RWPE2 (cell line): ENCODE measurements around the gene GRAMD4.
"Not testable (repeated sequence)": the region's sequence is repeated elsewhere in the genome, so short reads cannot be mapped to it uniquely, and the experiment has no call there.

Source experiments
- ATAC-seq: fragments of 200-7000 bp; cut with Tn5 transposase; 3 replicates; pipeline ENCODE4 v1.9.1; 2021; ENCODE audit warnings: low read depth
- DNase-seq: peaks from one replicate; pipeline ENCODE4 v3.0.0-alpha.2; 2020; ENCODE audit warnings: low spot score
- H3K27ac ChIP-seq: fragments of 450-650 bp; 2 replicates; pipeline ENCODE4 v1.5.1; 2017; ENCODE audit warnings: mild to moderate bottlenecking; ENCODE audit not compliant: poor library complexity, severe bottlenecking
- H3K27me3 ChIP-seq: fragments of 250-450 bp; sonication (Bioruptor Pico); 2 replicates; pipeline ENCODE4 v1.5.1; 2021; ENCODE audit warnings: mild to moderate bottlenecking, moderate library complexity; ENCODE audit not compliant: insufficient read depth, poor library complexity, severe bottlenecking
- H3K36me3 ChIP-seq: fragments of 250-450 bp; sonication (Bioruptor Pico); 2 replicates; pipeline ENCODE4 v1.5.1; 2020; ENCODE audit warnings: low read depth, mild to moderate bottlenecking, moderate library complexity
- H3K4me1 ChIP-seq: fragments of 250-450 bp; sonication (Bioruptor Pico); 2 replicates; pipeline ENCODE4 v1.5.1; 2021; ENCODE audit warnings: mild to moderate bottlenecking, moderate library complexity; ENCODE audit not compliant: insufficient read depth, poor library complexity, severe bottlenecking
- H3K4me3 ChIP-seq: fragments of 250-450 bp; sonication (Bioruptor Pico); 2 replicates; pipeline ENCODE4 v1.5.1; 2021; ENCODE audit warnings: mild to moderate bottlenecking, moderate library complexity; ENCODE audit not compliant: severe bottlenecking
- H3K9me3 ChIP-seq: fragments of 250-450 bp; sonication (Bioruptor Pico); 2 replicates; pipeline ENCODE4 v1.5.1; 2021; ENCODE audit warnings: mild to moderate bottlenecking, moderate library complexity; ENCODE audit not compliant: severe bottlenecking
- TF ChIP-seq, protein P1 (sequence below): fragments of 450-650 bp; IDR thresholded peaks from one replicate; pipeline ENCODE4 v1.5.1; 2017; ENCODE audit warnings: mild to moderate bottlenecking, moderate library complexity; ENCODE audit not compliant: poor library complexity, severe bottlenecking

GRAMD4 gene

DNA sequence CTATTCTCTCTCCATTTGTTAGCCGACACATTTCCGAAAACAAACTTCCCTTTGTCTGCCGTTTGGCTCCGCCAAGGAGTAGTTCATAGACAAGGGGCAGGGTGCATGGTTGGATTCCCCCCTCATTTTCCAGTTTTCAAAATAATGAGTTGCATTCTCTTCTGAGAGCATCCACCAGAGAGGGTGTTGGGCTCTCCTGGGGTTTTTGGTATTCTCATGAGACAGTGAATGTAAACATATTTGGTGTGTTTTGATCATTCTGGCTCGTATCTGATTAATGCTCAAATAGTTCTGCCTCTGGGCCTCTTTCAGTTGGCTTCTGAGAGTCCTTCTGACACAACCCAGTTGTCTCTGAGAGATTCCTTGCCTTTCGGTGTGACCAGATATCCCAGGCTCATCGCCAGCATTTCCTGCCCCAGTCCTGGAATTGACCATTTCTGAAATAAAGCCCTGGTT, 21.7 kb downstream of the GRAMD4 start:
- H3K36me3 ChIP-seq, result no peaks in the 10 kb centered on the region
- TF ChIP-seq, protein P1, sequence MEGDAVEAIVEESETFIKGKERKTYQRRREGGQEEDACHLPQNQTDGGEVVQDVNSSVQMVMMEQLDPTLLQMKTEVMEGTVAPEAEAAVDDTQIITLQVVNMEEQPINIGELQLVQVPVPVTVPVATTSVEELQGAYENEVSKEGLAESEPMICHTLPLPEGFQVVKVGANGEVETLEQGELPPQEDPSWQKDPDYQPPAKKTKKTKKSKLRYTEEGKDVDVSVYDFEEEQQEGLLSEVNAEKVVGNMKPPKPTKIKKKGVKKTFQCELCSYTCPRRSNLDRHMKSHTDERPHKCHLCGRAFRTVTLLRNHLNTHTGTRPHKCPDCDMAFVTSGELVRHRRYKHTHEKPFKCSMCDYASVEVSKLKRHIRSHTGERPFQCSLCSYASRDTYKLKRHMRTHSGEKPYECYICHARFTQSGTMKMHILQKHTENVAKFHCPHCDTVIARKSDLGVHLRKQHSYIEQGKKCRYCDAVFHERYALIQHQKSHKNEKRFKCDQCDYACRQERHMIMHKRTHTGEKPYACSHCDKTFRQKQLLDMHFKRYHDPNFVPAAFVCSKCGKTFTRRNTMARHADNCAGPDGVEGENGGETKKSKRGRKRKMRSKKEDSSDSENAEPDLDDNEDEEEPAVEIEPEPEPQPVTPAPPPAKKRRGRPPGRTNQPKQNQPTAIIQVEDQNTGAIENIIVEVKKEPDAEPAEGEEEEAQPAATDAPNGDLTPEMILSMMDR, result no peak

GRCh38 chr22:46642840-46643480, 22.8 kb downstream of the GRAMD4 start:
- DNase-seq, H3K4me3 ChIP-seq, ATAC-seq, H3K4me1 ChIP-seq, H3K27me3 ChIP-seq, H3K9me3 ChIP-seq, H3K27ac ChIP-seq, H3K36me3 ChIP-seq: not testable (repeated sequence)

More for the DNA sequence above, 21.7 kb downstream of the GRAMD4 start:
- Histone ChIP-seq H3K27ac (no peak overlapping the region), H3K4me3 (no peak overlapping the region), H3K27me3 (no peaks in the 10 kb centered on the region), H3K4me1 (no peaks in the 10 kb centered on the region), H3K9me3 (no peaks in the 10 kb centered on the region)
- DNase-seq (no peak), ATAC-seq (no peak)

- H3K4me3 ChIP-seq, result no peak overlapping the region
- no peaks in the 10 kb centered on the region for H3K36me3 ChIP-seq
- TF ChIP-seq, protein P1, result no peak
- no peak overlapping the region for H3K27ac ChIP-seq
- peaks cover 7% of the 10 kb centered on the region for H3K4me1 ChIP-seq
- H3K27me3 ChIP-seq, result no peaks in the 10 kb centered on the region
- H3K9me3 ChIP-seq, result no peaks in the 10 kb centered on the region
- DNase-seq (no peak), ATAC-seq (no peak)
Measured at GRCh38 chr22:46646531-46647215, 26.5 kb downstream of the GRAMD4 start.

GRCh38 chr22:46648225-46648820, 28.1 kb downstream of the GRAMD4 start:
- H3K27me3 ChIP-seq, H3K4me1 ChIP-seq, H3K36me3 ChIP-seq, ATAC-seq, H3K27ac ChIP-seq, H3K4me3 ChIP-seq, H3K9me3 ChIP-seq, DNase-seq: not testable (repeated sequence)

- Histone ChIP-seq H3K4me1 (peaks cover 7% of the 10 kb centered on the region), H3K9me3 (no peaks in the 10 kb centered on the region), H3K27ac (no peak overlapping the region), H3K36me3 (no peaks in the 10 kb centered on the region), H3K27me3 (no peaks in the 10 kb centered on the region), H3K4me3 (no peak overlapping the region)
- ATAC-seq (peak; percentile 64), DNase-seq (no peak)
- TF ChIP-seq, protein P1, result no peak
Measured at GRCh38 chr22:46649141-46650077, 29.2 kb downstream of the GRAMD4 start.
